ENCODE data around the gene NENF.
"Not testable (repeated sequence)": the region's sequence is repeated elsewhere in the genome, so short reads cannot be mapped to it uniquely, and the experiment has no call there.

DNA sequence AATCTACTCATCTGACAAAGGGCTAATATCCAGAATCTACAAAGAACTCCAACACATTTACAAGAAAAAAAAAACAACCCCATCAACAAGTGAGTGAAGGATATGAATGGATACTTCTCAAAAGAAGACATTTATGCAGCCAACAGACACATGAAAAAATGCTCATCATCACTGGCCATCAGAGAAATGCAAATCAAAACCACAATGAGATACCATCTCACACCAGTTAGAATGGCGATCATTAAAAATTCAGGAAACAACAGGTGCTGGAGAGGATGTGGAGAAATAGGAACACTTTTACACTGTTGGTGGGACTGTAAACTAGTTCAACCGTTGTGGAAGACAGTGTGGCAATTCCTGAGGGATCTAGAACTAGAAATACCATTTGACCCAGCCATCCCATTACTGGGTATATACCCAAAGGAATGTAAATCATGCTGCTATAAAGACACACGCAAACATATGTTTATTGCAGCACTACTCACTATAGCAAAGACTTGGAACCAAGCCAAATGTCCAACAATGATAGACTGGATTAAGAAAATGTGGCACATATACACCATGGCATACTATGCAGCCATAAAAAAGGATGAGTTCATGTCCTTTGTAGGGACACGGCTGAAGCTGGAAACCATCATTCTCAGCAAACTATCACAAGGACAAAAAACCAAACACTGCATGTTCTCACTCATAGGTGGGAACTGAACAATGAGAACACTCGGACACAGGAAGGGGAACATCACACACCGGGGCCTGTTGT lies 36.9 kb upstream of the NENF start:
- TF ChIP-seq, protein P1, sequence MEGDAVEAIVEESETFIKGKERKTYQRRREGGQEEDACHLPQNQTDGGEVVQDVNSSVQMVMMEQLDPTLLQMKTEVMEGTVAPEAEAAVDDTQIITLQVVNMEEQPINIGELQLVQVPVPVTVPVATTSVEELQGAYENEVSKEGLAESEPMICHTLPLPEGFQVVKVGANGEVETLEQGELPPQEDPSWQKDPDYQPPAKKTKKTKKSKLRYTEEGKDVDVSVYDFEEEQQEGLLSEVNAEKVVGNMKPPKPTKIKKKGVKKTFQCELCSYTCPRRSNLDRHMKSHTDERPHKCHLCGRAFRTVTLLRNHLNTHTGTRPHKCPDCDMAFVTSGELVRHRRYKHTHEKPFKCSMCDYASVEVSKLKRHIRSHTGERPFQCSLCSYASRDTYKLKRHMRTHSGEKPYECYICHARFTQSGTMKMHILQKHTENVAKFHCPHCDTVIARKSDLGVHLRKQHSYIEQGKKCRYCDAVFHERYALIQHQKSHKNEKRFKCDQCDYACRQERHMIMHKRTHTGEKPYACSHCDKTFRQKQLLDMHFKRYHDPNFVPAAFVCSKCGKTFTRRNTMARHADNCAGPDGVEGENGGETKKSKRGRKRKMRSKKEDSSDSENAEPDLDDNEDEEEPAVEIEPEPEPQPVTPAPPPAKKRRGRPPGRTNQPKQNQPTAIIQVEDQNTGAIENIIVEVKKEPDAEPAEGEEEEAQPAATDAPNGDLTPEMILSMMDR (conservative IDR thresholded peaks at IDR 0.05): not testable (repeated sequence)
- not testable (repeated sequence) for TF ChIP-seq EZH2 (IDR thresholded peaks at IDR 0.05; ENCODE audit: low read depth)
